HG02885 (cell line): ENCODE measurements around the gene TMEFF2.

Experiments used
- ATAC-seq: cut with Tn5 transposase; IDR thresholded peaks from one replicate; pipeline ENCODE4 v1.9.1; 2021; ENCODE audit warnings: mild to moderate bottlenecking; ENCODE audit not compliant: unreplicated experiment, poor library complexity

The TMEFF2 gene

DNA sequence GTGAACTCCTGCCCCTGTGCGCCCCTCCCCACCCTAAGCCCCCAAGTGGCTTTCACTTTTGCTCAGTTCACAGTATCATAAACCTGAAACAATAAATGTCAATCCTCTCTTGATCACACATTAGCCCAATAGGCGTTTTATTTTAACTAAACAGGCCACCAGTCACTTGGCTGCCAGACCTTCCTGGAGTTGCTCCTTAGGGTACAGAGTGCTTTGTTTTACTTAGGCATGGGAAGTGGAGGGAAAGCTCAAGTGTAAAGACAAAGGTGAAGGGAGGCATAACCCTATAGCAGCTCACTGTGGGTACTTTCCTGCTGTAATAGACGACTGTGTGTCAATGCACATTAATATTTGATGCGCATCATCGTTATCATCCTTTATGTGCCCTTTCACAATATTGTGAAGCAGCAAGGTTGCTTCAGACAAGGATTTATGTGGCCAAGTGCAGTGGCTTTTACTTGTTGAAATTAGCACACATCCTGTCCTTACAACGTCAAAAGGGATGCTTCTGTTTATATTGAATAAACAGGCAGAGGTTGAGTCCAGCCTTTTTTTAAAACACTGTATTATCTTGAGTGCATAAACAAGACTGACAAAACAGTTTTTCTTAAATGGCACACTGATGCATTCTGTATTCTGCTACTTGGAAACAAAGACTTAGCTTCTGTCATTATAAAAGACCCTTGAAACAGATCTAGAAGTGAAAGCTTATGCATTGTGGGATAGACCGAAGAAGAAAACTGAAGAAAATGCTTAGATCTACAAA is 168.5 kb downstream of the TMEFF2 start:
- ATAC-seq, result no peak

DNA sequence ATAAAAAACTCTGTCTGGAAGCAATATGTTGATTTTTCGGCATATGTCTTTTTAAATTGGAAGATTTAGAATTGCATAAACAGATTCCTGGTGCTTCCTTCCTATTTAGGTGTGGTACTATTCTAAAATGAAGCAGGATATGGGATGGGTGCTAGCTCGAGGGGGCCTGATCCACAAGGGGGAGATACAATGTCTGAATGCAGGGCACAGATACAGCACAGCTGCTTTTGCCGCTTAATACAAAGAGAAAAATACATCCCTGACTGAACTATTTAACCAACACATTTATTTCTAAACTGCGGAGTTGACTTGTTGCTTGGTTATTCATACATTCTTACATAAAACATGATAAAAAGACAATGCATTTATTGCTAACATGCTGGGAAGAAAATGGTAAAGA is 169.1 kb downstream of the TMEFF2 start:
- ATAC-seq, result no peak

DNA sequence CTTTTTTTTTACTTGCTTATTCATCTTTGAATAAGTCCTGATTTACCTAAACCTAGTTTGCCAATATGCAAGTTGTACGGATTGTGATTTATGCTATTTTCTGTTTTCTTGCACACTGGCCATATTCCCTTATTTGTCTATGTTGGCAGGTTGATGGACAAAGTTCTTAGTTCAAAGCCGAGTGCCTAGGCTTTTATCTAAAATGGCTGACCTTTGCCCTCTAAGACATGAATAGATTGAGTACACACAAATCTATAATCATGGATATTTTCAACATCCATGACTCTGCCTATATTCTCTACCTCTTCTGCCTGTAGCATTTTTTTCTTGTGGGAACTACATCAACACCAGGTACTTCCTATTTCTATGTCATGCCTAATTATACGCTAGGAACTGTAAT is 171.7 kb downstream of the TMEFF2 start:
- no peak for ATAC-seq

DNA sequence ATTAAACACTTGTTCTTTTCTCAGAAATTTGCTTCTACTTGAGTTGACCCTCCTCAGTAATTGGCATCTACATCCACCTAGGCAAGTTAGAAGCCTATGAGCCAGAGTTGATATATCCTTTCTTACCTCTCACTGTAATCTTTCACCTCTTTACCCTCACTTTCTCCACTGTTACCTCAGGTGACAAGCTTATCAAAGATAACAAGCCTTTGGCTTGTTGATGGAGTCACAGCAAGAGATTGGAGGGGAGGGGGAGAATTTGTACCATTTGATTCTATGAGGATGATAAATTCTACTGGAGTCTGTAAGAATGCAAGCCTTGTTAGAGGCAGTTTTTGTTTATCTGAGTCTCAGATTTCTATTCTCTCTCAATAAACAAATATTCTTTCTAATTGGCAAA is 176.9 kb downstream of the TMEFF2 start:
- ATAC-seq, result no peak

DNA sequence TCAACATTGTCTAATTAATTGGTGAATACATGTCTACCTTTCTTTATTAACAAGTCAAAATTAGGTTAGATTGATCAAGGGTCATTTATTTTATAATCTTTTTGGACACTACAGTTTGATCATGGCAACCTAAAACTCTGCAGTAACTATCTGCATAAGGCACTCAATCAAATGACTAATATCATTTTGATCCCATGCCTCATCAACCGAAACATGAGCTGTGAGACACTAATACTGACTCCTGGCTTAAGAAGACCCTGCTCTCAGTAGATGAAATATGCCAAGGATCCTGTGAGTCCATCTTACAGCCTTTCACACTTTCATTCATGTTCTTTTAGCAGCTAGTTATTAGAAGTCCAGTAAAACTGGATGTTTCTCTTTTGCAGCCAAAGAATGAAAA is 178.5 kb downstream of the TMEFF2 start:
- no peak for ATAC-seq

DNA sequence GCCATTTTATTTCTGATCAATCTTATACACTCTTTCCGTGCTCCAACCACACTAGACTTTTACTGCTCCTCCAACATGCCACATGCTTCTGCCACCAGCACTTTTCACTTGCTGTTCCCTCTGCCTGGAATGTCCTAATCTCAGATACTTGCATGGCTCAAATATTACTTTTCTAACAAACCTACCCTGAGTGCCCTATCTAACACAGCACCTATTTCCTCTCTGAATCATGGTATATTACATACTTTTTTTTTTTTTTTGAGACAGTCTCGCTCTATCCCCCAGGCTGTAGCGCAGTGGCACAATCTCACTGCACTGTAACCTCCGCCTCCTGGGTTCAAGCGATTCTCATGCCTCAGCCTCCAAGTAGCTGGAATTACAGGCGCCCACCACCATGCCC is 181.5 kb downstream of the TMEFF2 start:
- ATAC-seq, result no peak

DNA sequence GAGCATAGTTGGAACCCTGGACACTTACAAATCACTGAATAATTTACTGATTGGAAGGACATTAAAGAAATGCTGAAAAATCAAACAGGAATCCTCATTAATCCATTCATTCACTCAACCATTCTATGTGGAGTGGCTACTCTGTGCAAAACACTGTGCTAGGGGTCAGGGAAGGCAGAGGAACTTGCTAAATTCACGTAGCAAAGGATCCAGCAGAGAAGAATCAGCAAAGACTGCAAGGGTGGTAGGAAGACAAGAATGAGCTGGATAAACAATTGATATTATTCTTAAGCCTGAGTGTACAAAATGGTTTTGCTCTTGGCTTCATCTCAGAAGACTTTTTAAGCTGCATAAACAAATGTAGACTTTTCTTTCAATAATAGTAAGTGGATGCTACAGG is 183.5 kb downstream of the TMEFF2 start:
- no peak for ATAC-seq

DNA sequence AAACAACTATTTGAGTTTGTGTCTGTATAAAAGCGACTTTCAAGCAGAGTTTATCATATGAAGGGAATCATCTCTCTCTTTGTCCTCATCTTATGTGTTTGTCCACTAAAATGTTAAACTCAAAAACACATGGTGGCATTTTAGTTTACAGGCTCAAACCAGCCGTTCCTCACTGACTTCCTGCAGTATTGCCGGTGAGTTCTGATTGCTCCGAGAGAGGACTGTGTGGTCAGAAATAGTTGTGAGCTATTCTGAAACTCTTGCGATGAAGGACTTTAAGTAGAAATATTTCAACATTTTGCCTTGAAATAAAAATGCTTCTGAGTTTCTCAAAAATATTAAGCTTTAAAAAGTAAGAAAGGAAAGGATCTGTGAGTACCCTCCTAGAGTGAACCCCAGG is 184.7 kb downstream of the TMEFF2 start:
- ATAC-seq, result peak; percentile 52

DNA sequence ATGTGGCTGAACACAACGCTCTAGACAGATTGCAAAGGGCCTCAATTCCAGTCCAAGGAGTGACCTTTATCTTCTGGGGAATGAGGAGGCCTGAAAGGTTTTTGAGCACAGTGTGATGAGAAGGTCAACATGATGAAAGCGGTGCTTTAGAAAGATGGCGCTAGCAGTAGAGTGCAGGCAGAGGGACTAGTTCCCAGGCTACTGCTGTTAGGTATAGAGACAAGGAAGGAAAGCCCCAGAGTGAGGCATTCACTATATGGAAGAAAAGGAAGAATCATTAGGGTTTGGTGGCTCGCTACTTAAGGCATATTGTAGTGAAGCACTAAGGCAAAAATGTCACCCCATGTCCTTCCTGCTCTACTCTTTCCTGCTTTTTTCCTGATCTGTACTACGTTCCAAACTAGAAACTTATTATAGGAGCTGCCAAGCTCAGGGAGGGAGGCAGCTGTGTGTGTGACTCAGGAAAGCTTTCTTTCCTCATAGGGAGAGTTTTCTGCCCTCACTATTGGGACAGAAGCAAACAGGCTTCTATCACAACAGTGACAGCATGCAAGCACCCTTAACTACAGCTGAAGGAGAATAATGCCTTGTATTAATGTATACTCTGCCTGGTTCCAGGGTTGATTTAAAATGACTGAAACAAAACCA is 187.0 kb downstream of the TMEFF2 start:
- ATAC-seq, result no peak

DNA sequence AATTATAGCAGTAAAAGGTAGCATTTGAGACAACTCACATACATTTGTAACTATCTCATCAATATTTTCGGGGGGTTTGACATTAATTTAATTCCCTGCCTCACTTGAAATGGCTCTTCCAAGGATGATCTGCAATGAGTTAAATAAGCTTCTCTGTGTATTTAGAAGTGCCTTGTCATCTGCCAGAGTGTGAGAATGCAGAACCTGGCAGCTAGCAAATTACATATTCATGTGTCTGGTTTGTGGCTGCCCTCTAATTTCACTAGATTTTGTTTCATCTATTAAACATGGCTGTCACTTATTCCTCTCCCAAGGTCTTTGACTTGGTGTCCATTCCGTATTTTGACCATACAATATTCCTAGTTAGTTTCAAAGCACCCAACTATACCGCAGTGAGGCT is 189.5 kb downstream of the TMEFF2 start:
- no peak for ATAC-seq

DNA sequence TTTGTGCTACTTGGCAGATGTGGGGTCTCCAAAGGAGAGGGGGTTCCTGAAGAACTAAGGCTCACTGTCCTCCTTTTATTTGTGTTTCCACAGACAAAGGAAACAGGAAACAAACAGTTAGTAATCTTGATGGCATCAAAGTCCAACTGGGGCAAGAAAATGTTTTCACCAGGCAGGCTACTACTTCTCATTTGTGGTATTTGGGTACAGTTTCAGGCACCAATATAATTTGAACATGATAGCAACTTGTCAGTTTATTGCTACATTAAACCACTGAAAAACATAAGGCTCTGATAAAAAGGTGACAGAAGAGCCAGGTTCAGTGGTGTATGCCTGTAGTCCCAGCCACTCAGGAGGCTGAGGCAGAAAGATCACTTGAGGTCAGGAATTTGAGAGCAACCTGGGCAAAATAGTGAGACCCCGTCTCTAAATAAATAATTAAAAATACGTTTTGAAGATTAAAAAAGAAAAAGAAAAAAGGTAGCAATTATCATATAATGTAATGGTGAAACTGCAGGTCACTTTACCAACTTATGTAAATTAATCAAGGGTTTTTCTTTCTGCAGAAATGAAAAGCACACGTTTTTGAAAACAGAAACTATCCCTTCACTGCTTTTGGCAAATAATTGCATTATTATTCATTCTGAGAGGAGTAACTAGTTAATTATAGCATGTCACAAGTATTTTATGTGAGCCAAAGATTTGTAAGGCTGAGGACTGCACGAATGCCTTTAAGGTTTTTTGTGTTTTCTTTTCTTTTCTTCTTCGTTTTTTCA is 190.4 kb downstream of the TMEFF2 start:
- peak; percentile 70 for ATAC-seq

DNA sequence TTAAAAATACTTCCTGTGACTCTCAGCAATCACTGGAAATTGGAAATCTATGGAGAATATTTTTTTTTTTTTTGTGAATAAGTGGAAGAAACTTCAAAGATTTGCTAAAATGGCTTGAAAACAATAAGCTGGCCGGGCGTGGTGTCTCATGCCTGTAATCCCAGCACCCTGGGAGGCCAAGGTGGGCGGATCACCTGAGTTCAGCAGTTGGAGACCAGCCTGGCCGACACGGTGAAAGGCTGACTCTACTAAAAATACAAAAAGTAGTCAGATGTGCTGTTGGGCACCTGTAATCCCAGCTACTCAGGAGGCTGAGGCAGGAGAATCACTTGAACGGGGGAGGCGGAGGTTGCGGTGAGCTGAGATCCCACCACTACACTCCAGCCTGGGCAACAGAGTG is 192.3 kb downstream of the TMEFF2 start:
- no peak for ATAC-seq

DNA sequence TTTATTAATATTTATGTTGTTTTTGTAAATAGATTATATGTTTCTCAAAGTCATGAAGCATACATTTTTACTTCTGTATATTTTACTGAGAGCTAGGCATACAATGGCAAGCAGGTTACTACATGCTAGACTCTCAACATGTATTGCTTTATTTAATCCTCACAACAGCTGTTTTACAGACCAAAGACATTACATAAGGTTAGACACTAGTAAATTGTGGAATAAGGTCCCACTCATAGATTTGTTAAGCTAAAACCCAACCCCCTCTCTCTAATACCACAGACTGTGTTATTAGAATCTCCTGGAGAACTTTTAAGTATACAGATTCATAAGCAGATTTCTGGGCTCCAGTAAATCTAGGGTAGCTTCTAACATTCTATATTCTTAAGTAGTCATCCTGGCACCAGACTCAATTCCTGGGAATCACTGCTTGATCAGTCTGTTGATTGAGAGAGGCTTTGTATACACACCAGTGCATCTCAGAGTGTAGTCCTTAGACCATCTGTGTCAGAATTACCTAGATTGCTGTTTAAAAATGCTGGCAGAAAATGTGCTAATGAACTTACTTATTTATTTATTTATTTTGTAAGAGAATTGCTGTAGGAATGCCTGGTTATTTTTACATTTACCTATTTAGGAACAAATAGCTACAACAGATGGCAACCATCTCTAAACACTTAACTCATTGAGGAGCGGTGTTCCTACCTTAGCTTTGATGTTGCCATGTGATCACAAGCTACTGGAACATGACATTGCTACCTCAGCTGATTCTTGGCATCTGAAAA is 194.3 kb downstream of the TMEFF2 start:
- no peak for ATAC-seq

DNA sequence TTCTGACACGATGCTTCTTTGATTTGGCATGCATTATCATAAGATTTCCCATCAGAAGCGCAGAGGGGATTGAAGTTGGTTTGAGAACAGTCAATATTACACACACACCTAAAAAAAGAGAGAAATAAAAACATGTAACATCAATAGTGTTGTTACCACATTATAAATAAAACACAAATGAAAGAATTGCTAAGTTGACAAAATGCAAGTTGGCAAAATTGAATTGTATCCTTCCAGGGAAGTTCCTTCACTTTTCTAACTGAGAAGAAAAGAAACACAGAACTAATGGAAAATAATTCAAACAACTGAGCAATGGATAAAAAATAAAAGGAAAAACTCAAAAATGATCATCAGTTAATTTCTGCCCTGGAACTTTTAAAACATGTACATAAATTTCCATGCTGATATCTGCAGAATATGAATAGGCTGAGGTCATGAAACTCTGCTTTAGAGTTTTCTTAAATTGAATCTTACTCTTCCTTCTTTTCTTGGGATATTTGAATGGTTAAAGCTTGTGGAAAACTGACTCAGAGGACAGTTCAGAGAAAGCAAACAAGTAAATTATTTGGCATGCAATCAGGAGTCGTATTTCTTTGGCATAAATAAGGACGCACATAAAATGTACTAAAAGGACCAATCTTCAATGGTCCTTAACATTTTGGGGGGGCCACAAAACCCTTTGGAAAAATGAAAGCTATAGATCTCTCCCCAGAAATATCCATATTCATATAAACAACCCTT is 195.5 kb downstream of the TMEFF2 start:
- ATAC-seq, result no peak

DNA sequence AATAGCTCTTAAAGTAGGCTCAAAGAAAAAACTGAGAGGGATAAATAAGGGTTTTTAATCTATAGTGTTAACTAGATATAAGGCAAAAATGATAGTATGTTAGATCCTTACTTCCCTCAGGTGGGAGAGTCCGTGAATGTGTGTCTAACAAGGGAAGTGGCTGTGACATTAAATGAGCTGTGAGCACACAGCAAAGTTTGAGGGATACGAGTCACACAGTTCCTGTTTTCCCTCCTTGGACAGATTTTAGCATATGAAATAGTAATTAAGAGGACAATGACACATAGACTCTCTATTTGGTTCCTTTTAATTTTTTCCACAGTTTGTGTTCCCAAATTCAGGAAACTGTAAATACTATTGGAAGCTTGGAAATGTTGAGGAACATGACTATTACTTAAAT is 199.4 kb downstream of the TMEFF2 start:
- ATAC-seq, result no peak

DNA sequence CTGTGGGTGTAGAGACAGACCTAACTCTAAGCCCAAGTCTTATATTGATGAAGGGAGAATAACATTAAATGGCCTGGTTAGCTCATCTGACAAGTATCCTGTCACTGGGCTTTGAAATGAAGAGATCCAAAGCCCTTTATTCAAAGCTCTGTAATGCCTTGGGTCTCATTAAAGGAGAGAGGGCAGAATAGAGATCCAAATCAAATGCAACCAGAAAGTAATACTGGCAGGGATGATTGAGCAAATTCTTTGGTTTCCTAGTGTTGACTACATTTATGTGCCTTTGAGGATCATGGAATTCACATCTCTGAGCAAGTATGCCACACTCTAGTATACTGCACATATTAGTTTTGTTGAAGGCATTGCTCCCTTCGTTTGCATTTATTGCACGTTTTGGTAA is 200.0 kb downstream of the TMEFF2 start:
- no peak for ATAC-seq

DNA sequence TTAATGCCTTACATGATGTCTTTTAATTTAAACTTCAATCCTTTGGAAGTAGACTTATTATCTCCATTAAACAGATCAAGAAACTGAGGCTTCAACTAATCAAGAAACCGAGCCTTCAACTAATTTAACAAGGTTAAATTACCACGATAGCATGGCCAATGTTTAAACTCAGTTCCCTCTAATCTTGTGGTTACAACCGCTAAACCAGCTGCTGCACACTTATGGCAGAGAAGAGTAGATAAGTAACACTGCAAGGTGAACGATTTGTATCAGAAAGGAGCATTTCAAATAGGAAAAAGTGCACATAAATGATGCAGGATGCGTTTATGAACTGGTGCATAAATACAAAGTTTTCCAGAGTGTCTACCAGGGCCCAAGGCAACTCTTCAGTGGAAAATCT is 203.3 kb downstream of the TMEFF2 start:
- ATAC-seq, result no peak

DNA sequence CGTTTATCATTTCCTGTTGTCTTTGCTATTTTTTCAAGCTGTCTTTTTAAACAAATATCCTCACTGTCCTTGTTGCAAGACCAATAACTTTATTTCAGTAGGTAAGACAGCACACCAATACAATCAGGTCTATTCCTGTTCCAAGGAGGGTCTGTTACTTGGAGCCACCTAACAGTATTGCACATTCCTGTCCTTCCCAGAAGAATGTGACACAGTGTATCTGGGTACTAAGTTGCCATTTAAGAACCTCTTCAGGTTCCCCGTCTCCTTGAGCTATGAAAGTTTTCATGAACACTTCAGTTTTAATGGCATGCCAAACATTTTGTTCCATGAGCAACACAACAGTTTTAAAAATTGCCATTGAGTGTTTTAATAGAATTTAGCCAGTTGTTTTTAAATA is 209.0 kb downstream of the TMEFF2 start:
- ATAC-seq, result no peak

DNA sequence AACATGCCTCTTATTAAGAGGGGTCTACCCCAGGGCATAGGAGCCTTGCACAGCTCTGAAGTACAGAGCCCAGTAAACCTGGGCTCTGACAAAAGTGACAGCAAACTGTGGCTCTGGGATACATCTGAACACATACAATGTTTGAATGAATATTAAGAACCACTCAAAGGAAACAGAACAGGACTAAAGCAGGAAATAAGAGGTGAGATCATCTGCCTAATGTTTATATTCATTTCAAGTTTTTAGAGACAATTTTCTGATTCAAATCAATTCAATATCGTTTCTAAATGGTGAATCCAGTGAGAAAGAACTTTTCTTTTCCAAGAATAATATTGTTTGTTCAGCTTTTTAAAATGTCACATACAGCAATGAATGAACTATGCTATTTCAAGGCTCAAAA is 211.1 kb downstream of the TMEFF2 start:
- no peak for ATAC-seq

DNA sequence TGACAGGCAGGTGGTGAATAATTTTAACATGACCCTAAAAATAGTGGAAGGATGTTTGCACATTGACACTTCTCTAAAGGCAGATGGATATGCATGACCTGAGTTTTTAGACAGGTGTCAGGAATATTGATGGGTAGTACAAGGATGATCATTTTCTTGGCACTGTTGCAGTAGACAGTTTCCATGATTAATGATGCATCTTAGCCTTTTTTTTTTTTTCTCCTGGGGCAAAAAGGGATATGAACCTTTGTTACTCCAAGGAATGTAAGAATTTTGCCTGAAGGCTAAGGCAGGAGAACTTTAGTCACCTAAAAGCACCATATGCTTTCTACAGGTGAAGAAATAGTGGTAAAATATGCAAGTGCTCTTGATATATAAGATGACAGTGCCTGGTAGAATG is 211.5 kb downstream of the TMEFF2 start:
- no peak for ATAC-seq
